Astrocyte of the spinal cord (primary cell): ENCODE results near the gene IQCH.

Source experiments
- DNase-seq: peaks from one replicate; pipeline ENCODE4 v3.0.0; 2011; ENCODE audit warnings: low read depth, low spot score
- H3K4me3 ChIP-seq: 2 replicates; pipeline ENCODE4 v1.5.1; 2011; ENCODE audit warnings: low read depth, mild to moderate bottlenecking, low read length, moderate library complexity
- CTCF ChIP-seq: IDR thresholded peaks from 2 replicates; pipeline ENCODE4 v1.5.1; 2012; ENCODE audit warnings: low read depth, mild to moderate bottlenecking, low read length, inconsistent platforms
- in situ Hi-C: cut with HindIII; loops from 2 replicates; pipeline ENCODE4 v1.10.0; 2017; ENCODE audit warnings: low sequenced_read_pairs

IQCH gene

GRCh38 chr15:67372543-67372942 lies 118.0 kb downstream of the IQCH start:
- TF ChIP-seq CTCF, result no peak
- in situ Hi-C loops, result no loop called here
- DNase-seq, result no peak
- no peak overlapping the region for H3K4me3 ChIP-seq

- in situ Hi-C loops, result no loop called here
- no peak for DNase-seq
- TF ChIP-seq CTCF, result no peak
- H3K4me3 ChIP-seq, result no peak overlapping the region
Observed at GRCh38 chr15:67372986-67373675, 118.5 kb downstream of the IQCH start.

- TF ChIP-seq CTCF, result no peak
- DNase-seq, result no peak
- no peak overlapping the region for H3K4me3 ChIP-seq
- in situ Hi-C loops, result no loop called here
Observed at GRCh38 chr15:67373971-67374370, 119.4 kb downstream of the IQCH start.

GRCh38 chr15:67379530-67379929 lies 124.9 kb downstream of the IQCH start:
- TF ChIP-seq CTCF, result no peak
- DNase-seq, result no peak
- no peak overlapping the region for H3K4me3 ChIP-seq
- in situ Hi-C loops, result no loop called here

- no peak for DNase-seq
- in situ Hi-C loops, result no loop called here
- no peak for TF ChIP-seq CTCF
- no peak overlapping the region for H3K4me3 ChIP-seq
Observed at GRCh38 chr15:67380921-67381320, 126.3 kb downstream of the IQCH start.

- no peak for TF ChIP-seq CTCF
- in situ Hi-C loops, result no loop called here
- no peak for DNase-seq
- no peak overlapping the region for H3K4me3 ChIP-seq
Observed at GRCh38 chr15:67381416-67382045, 126.9 kb downstream of the IQCH start.
